HG02759 (cell line): ENCODE results near the gene NUDT1.

ENCODE experiments used
- ATAC-seq: cut with Tn5 transposase; IDR thresholded peaks from one replicate; pipeline ENCODE4 v1.9.1; 2021; ENCODE audit warnings: mild to moderate bottlenecking, moderate library complexity; ENCODE audit not compliant: unreplicated experiment

The NUDT1 gene

DNA sequence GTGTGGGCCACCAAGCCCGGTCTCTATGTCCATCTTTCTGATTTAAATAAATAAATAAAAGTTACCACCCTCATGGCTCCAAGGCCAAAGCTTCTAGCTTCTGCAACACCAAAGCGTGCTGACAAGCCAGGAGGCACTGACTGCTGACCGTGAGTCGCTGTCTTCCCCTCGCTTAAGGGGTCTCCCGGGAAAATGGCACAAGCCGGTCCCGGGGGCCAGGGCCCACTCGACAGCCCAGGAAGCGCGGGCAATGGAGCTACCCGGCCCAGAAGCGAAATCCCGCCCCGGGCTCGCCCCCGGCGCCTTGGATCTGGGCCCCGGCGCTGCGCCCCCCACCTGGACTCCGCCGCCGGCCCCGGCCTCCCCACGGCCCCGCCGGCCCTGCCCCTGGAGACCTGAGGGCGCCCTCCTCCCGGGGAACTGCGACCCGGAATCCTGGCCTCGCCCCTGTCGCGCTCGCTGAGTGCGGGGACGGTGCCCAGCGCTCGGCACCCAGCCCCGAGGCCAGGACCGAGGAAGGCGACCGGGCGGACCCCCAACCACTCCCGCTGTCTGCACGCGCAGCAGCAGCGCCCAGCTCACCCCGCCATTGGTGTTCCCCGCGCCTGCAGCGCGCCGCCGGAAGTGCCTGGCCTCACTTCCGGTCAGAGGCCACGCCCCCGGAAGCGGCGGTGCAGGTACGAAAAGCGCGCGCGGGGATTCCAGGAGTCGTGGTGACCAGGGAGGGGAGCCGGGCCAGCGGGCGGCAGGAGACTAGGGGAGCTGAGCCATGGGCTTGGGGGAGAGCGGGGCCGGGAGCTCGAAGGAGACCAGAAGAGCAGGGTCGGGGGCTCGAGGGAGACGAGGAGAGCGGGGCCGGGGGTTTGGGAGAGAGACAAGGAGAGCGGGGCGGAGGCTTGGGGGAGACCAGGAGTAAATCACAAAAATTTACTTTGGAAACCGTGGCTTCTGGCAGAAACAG, at the start of gene NUDT1, which contains the start of gene MRM2:
NUDT1 (plus strand) TSS at position 647 of the 961 bp plus-strand sequence. CDS start 2,349 bp downstream, outside the sequence.
MRM2 (minus strand) TSS at position 626 of the 961 bp plus-strand sequence; CDS start at position 590, 36 bp downstream.
- ATAC-seq: peak; percentile 82

DNA sequence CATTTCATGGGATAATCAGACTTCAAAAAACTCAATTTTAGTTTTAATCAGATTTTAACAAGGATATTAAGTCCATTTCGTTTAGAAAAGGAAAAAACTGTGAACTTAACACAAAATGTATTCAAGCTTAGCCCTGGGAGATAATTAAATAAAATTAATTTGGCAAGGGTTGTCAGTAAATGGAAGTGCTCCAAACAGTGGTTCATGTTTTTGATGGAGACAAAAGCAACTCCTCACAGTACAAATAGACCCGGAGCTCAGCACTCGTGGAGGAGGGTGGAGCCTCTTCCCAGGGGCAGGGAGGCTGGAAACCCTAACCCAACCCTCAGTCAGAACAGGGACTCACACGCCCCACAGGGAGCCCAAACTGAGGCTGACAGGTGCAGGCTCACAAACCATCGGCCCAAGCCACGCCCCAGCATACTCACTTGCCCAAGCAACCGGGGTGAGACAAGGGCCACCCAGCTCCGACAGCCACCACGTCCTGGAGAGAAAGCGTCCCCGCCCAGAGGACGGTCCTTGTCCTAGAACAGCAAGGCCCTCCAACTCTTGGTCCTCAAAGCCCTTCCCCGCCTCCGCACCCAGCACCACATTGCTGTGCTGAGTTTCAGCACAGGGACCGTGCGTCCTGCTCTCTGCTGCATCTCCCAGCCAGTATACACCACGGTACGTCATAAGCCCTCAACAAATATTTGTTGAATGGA, 49.0 kb upstream of the NUDT1 start:
- ATAC-seq: no peak

DNA sequence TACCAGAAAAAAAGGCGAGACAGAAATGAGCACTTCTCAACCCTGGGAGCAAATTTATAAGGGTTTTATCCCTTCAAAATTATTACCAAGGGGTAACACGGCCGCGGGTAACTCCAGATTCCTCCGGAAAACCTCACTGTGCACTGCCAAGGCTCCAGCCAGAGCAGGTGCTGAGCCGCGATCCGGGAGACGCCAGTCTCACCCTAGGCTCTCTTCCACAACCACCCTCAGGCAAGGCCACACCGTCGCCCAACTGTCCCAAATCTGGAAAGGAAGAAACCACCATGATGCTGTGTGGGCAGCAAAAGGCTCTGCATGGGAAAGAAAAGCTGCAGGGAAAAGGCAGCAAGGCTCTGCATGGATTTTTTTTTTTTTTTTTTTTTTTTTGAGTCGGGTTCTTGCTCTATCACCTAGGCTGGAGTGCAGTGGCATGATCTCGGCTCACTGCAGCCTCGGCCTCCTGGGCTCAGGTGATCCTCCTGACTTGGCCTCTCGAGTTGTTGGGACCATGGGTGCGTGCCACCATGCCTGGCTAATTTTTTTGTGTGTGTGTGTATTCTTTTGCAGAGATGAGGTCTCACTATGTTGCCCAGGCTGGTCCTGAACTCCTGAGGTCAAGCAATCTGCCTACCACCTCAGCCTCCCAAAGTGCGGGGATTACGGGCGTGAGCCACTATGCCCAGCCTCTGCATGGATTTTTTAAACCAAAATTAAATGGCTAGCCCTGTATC, 48.3 kb upstream of the NUDT1 start:
- no peak for ATAC-seq

DNA sequence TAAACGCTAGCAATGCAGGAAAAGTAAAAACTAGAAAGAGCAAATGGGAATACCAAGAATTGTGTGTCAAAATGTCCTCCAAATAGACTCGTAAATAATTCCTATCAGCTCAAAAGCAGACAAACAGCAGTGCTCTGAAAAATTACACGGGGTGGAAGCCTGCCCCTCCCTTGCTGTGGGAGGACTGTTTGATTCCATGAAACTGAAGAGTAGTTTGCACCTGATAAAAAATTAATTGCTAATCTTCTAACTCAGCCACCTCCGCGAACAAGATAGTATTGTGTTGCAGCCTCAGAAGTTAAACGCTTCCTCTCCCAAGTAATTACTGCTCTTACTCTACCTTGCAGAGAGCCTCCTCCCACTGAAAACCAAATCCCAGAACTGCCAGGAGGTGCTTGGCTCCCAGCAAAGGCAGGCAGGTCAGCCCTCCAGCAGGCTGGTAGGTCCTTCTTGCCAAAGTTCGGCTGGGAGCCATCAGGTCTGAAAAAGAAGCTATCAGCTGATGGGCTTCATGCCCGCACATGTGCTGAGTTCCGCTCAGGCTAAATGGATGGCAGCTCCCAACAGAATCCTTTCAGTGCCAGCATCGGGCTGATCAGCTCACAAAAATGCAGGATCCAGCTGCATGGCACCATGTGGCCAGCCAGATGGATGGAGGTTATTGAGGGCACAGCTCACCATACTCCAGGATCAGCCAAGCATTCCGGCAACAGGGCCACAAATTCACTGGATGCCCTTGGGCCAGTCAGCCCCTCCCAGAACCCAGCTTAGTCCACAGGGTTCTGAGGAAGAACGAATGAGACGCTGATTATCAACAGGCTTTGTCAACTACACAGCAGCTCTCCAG, 46.4 kb upstream of the NUDT1 start:
- ATAC-seq: no peak

DNA sequence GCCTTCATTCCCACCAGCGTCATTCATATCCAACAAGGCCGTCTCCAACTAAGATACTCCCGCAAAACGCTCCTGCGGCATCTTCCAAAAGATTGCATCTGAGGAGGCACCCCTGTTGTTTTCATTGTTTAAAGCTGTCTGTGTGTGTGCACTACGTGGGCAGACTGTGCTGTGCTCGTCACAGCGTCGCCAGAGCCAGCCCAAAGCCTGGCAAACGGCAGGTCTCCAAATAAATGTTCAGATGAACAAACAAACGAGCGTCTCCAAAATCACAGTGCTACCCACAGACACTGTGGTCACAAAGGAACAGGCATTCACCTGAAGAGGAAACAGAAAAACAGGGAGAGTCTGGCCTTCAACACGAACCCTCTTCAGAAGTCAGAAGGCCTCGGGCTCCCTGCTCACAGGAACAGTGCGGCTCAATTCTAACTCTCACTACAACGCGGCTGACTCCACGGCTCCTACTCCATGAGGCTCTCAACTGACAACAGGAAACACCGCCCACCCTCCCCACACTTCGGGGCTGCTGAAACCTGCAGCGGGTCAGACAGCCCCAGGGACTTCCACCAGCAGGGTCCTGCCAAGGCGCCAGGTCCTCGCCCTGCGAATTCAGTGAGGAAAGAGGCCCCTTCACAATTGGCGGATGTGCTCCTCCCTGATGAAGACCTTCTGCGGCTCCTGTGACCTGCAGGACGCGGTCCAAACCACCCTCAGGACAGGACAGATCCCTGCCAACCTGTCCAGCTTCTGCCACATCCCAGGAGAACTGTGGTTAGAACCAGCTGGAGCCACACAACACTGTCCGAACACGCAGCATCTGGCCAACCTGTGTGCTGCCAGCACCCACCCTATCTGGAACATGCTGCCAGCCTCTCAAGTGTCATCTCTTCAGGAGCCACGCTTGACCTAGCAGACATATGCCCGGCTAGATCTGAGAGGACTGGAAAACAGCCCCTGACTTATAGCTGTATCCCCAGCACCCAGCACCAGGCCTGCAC, 45.3 kb upstream of the NUDT1 start:
- no peak for ATAC-seq

DNA sequence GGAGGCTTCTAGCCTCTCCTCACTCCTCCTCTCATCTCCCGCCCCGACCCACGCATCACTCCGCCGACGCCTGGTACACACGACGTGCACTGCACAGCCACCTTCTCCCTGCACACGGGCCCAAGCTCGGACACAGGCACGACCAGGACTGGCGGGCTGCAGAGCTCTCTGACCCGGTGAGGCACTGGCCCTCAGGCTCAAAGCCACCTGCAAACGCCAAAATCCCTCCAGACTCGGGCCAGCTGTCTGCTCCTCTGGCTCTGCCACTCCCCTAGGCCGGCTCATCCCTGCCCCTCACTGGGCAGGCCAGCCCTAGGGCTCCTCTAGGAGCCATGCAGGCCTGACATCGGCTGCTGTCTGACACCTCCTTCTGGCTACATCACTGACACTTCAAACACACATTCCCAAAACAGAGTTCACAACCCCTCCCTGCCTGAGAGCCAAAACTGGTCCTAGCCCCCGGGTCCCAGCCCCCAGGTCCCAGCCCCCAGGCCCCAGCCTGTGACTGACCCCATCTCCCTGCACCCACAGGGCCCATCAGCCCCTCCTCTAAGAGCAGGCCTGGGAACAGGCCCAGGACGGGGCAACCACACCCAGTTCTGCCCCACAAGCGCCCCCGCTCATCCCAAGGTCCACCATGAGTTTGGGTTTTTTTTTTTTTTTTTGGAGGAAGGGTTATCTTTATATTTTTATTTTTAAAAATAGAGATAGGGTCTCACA, 44.4 kb upstream of the NUDT1 start:
- no peak for ATAC-seq

DNA sequence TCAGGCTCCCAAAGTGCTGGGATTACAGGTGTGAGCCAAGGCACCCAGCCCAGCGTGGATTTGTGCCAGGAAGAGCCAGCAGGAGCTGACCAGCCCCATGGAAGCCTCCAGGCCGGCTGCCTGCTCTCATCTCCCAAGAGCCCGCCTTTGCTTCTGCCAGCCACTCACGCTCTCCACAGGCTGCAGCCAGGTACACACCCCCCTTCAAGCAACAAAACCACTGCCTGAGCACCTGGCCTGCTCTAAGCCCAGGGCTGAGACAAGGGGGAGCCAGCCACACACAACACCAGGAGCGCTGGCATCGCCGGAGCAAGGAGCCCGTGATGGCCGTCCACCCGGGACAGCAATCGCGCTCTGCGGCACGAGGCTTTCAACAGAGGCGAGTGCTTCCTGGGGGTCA, 43.8 kb upstream of the NUDT1 start:
- ATAC-seq: no peak

DNA sequence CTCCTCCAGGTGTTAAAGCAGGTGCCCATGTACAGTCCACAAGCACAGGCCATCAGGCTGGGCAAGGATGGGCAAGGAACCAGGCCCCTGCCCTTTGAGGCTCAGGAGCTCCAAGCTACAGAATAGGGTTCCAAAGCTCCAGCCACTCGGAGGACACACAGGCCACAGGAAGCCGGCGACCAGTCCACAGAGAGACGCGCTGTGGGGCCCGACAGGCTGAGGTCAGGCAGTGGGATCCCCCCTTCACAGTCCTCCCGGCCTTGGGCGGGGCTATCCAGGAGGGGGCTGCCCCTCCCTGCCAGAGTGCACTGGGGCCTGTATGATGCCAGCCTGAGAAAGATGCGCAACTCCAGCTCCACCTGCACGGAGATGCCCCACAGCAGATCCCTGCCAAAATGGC, 43.3 kb upstream of the NUDT1 start:
- ATAC-seq: no peak

DNA sequence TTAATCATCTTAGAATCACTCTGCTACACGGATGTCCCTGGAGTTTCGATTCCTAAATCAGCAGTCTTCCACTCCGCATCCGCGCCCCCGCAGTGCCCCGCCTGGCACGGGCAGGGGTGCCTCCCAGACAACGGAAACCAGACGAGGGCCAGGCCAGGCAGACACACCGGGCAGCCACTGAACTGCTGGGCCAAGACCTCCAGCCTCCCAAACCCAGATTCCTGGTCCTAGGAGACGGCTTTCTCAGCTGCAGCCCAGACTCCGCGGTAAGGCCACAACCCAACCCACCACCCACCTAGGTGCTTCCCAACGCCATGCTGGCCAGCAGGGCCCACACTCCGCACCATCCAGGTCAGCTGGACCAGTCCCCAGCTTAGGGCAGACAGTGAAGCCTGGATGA, 42.5 kb upstream of the NUDT1 start:
- ATAC-seq: no peak

DNA sequence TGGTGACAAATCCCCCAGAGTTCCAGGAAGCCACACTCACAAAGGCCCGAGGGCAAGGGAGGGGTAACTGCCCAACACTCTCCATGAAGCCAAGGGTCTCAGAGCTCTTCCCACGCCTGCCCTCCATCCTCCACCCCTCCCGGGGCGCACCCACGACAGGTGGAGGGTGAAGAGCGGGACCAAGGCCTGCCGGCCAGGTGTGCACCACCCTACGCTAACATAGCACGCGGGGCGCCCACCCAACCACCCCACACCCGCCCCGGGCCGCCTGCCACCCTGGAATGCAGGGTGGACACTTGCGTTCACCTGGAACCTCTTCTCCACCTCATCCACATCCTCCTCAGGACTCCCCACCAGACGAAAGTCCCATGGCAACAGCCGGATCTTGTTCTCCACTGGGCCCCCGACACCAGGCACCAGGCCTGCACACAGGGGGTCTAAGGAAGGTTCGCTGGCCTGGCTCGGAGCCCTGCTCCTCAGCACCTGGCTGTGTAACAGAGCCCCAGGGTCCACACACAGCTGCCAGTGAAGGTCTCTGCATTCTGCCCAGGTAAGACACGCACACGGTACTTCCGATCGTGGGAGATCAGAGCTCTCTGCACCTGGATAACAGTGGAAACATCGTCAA, 42.0 kb upstream of the NUDT1 start:
- ATAC-seq: no peak

DNA sequence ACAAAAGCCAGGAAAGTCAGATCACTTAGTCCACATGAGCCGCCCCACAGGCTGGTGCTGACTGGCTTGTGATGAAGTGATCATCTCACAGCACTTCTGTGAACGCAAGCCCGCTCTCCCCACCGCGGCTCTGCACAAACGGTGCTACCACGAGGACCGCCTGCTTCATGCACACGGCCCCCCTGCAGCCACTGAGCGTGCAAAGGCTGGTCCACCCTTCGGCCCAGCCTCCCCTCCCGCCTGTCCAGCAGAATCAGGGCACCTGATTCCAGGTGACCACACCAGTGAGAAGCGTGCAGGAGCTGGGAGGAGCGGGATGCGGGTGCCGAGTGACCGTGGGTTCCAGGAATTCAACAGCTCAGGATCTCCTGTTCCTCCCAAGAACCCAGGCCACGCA, 41.4 kb upstream of the NUDT1 start:
- ATAC-seq: no peak

DNA sequence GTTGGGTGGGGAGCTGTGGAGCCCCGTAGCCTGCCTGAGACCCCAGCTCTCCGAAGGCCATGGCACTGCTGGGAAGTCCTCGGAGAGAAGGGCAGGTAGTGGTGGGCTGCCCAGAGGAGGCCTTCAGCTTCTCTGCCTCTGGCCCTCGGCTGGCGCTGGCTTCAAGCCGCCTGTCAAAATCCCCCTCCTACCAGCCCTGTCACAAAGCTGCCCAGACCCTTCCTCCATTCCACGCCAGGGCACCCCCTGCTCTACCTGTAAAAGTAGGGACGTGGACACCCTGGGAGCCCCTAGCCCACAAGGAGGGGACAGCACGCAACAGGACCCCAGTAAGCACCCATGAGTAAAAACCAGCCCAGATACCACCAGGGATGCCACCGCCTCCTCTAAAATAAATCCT, 40.9 kb upstream of the NUDT1 start:
- no peak for ATAC-seq

DNA sequence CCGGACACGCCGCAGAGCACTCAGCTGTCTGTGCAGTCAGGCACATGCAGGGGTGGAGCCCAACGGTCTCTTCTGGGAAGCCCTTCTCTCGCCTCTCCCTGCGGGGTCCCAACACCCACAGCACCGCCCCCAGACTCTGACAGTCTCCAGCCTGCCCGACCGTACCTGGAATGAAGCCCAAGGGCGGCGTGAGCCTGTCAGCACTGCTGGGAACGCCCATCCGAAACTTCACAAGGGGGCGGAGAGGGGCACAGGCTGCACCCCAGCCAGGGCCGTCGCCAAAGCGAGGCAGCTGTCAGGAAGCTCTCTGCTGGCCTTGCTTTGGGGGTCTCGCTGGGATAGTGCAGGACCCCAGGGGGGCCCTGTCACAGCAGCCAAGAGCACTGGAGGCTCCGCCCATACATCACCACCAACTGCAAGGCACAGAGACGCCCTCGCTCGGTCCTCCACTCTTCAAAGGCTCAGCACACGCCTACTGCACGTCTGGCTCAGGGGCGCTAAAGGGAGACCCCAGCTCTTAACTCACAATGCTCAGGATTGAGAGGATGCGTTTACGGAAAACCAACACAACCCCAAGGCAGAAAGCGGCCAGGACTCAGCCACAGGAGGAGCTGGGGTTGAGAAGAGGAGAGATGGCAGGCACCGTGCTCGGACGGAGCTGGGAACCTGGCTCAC, 40.2 kb upstream of the NUDT1 start:
- ATAC-seq: no peak

DNA sequence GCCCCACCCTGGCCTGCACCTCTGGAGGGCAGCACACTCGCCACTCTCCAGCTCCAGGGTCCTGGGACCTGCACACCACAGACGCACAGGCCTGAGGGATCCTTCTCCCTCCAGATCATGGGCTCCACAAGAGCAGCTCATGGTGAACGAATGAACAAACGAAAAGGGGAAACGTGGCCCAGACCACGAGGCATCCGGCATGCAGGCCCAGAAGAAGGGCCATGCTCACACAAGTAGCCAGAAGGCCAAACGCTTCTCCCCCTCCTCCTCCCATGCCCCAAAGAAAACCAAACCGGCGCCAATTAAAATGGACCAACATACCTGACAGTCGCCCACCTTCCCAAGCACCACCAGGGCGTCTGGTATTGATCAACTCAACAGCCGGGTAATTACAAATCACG, 39.7 kb upstream of the NUDT1 start:
- no peak for ATAC-seq

DNA sequence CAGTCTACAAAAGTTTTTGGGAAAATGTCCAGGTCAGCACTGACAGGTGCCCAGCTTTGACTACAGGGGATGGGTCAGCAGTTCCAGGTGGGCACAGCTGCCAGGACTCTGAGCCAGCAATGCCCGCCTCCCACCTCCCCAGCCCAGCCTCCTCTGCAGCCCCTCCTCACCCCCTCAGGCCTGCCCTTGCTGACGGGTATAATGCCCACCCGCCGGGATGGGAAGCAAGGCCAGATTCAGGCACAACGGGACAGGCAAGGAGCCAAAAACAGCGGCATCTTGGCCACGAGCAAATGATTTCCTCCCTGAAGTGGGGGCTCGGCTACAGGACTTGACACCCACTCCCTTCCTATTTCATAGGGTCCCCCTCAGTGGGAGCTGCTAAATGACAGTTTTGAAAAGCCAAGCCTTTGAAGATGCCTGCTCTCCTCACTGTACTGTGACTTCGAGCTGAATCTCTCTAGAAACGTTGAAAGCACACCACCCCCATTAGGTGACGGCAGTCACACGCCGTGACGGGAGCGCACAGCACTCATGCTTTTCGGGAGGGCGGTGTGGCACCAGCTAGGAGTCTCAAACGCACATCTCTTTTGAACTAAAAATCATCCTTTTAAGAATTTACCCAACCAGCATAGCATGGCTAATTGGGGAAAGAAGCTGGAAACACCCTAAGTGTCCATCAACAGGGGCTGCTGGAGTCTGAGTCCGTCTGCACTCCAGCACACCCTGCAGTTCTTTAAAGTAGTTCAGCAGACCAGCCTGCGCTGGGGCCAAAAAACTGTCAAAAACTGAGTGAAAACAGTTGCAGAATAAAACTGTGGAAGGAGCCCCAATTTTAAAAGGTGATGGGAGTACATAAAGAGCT, 38.9 kb upstream of the NUDT1 start:
- ATAC-seq: no peak

DNA sequence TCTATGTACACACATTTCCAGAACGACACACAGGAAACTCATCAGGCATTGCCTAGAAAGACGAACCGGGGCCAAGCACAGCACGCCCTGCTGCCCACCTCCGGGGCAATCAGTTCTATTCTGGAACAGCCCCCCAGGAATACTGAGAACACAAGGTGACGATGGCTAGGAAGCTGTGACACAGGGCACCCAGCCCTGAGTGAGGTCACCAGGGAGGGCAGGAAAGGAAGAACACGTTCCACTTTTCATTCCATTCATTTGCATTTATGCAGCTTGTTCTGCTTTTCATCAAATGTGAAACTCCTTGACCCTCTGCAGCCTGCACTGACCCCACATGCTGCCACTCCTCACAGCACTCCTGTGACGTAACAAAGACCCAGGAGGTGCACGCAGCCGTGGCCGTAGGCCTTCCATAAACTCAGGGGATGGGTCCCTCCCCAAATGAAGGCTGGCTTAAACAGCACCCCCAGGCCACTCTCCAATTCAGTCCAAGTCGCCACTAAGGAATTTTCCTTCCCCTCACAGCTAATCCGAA, 38.2 kb upstream of the NUDT1 start:
- ATAC-seq: no peak
